Psoas muscle (tissue), 8 donors: ENCODE data around the gene GDNF. TPM values are rescaled to one million over a fixed set of nuclear protein-coding genes. Genes with fewer than 3 reads are reported as not detected.
"Not testable (repeated sequence)": the region's sequence is repeated elsewhere in the genome, so short reads cannot be mapped to it uniquely, and the experiment has no call there.

ENCODE experiments used
- ATAC-seq, 4 donors: fragments of 200-7000 bp; cut with Tn5 transposase; one replicate each; pipeline ENCODE4 v1.9.1; 2020; ENCODE audit warnings: moderate library complexity in 3 of 4, mild to moderate bottlenecking in 2 of 4
- DNase-seq, 2 donors: peaks; one replicate each; pipeline ENCODE4 v3.0.0-alpha.2; 2020
- H3K27ac ChIP-seq: fragments of 200-600 bp; one replicate; pipeline ENCODE4 v1.8.0; 2022
- H3K27me3 ChIP-seq, 3 donors: fragments of 200-600 bp in 1 of 3; one replicate each; pipeline versions ENCODE4 v1.6.1 to v1.8.0; 2013 to 2022; ENCODE audit warnings: low read length in 2 of 3, mild to moderate bottlenecking in 2 of 3, moderate library complexity in 1 of 3; ENCODE audit not compliant: insufficient read depth in 3 of 3
- H3K36me3 ChIP-seq, 2 donors: fragments of 200-600 bp in 1 of 2; one replicate each; pipeline versions ENCODE4 v1.6.1 to v1.8.0; 2013 to 2022; ENCODE audit warnings: low read depth in 1 of 2, mild to moderate bottlenecking in 1 of 2, moderate library complexity in 1 of 2; ENCODE audit not compliant: insufficient read depth in 1 of 2
- H3K4me1 ChIP-seq: fragments of 200-600 bp; one replicate; pipeline ENCODE4 v1.8.0; 2022
- H3K4me3 ChIP-seq: fragments of 200-600 bp; one replicate; pipeline ENCODE4 v1.8.0; 2022; ENCODE audit warnings: mild to moderate bottlenecking
- H3K9me3 ChIP-seq: fragments of 200-600 bp; one replicate; pipeline ENCODE4 v1.8.0; 2022
- WGBS, 3 donors: extraction: QIAGEN DNeasy Blood & Tissue Kit; methylation state at CpG; one replicate each; pipeline versions ENCODE4 v1.1.6 to v1.1.7; 2013; 5-methylcytosine and 5-hydroxymethylcytosine counted together
- intact Hi-C, 2 donors: fragments of 100-400 bp; cut with DNase I; formaldehyde crosslinking; loops; one replicate each; pipeline versions ENCODE4 v1.11.0 to v1.14.2; 2022
- polyA plus RNA-seq, 3 donors: library from polyadenylated mRNA; stranded (reverse); fragments of 200-250 nt; gene quantifications; one replicate each; pipeline ENCODE4 v1.2.3, GENCODE V29; 2013
- total RNA-seq, 4 donors: library from RNA; stranded (reverse); fragmentation: NEBNext Ultra II Directional in 2 of 4; extraction: Animal tissue kit (Norgen Biotek cat#: 25700) in 2 of 4; gene quantifications; one replicate each; pipeline versions ENCODE4 v1.2.1 to v1.2.4, GENCODE V29; 2021 to 2023
- TF ChIP-seq, protein P1 (sequence below): fragments of 200-600 bp; IDR thresholded peaks from one replicate; pipeline ENCODE4 v1.8.0; 2022; ENCODE audit warnings: antibody characterized with exemption
- donor health status: healthy with polysubstance abuse.
- donor health status: DM: no; HTN: no; CAD: no; lungs with moderate emphysema.
- donor health status: Bipolar disorder and iron deficiency.
- donor health status: healthy.
- donor health status: DM: yes; HTN: yes; CAD: no.
- donor health status: DM: no; HTN: no; CAD: no.
- donor health status: DM: no; HTN: no; CAD: no.
- donor health status: DM: yes; HTN: yes; CAD: no.

The GDNF gene
- total and polyA plus RNA-seq, 7 donors: 0.43 to 155 (median 14.5) TPM

DNA sequence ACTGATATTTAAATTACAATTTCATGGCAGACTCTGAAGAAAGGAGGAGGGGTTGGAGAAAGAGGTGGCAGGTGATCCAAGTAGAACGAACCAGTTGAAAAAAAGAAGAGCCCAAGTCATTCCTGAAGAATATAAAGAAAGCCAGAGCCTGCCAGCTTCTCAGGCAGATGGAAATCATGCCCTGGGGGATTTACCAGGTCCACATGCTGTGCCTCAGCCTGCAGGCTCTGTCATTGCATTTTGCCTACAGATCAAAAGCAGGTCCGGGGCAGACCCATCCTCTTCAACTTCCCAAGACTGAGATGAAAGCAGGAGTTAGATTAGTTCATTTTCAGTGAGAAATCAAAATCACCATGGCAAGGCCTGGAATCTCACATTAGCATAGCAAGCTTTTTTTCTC is 48.5 kb downstream of the GDNF start:
- 68 to 84% (median 73%) methylated on average over 2 of the region's 2 CpGs for WGBS, 3 donors
- DNase-seq: no peak
- Histone ChIP-seq H3K9me3 (peaks cover 7% of the 10 kb centered on the region), H3K4me1 (peaks cover 10% of the 10 kb centered on the region), H3K27ac (no peak overlapping the region), H3K36me3 (no peaks in the 10 kb centered on the region), H3K27me3 (no peaks in the 10 kb centered on the region), H3K4me3 (no peak overlapping the region)
- intact Hi-C loops: no loop called here
- TF ChIP-seq, protein P1, sequence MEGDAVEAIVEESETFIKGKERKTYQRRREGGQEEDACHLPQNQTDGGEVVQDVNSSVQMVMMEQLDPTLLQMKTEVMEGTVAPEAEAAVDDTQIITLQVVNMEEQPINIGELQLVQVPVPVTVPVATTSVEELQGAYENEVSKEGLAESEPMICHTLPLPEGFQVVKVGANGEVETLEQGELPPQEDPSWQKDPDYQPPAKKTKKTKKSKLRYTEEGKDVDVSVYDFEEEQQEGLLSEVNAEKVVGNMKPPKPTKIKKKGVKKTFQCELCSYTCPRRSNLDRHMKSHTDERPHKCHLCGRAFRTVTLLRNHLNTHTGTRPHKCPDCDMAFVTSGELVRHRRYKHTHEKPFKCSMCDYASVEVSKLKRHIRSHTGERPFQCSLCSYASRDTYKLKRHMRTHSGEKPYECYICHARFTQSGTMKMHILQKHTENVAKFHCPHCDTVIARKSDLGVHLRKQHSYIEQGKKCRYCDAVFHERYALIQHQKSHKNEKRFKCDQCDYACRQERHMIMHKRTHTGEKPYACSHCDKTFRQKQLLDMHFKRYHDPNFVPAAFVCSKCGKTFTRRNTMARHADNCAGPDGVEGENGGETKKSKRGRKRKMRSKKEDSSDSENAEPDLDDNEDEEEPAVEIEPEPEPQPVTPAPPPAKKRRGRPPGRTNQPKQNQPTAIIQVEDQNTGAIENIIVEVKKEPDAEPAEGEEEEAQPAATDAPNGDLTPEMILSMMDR: no peak
- no peak for ATAC-seq

GRCh38 chr5:37789991-37790390 is 49.9 kb downstream of the GDNF start:
- Histone ChIP-seq H3K9me3 (no peaks in the 10 kb centered on the region), H3K4me3 (no peak overlapping the region), H3K27me3 (no peaks in the 10 kb centered on the region), H3K4me1 (peaks cover 10% of the 10 kb centered on the region), H3K27ac (no peak overlapping the region), H3K36me3 (no peaks in the 10 kb centered on the region)
- TF ChIP-seq, protein P1: no peak
- intact Hi-C loops: no loop called here
- peak in 1 of 4 donors; percentile 14 for ATAC-seq
- 36 to 67% (median 43%) methylated on average over 2 of the region's 2 CpGs for WGBS, 3 donors
- DNase-seq: no peak

GRCh38 chr5:37787742-37788141 is 52.1 kb downstream of the GDNF start:
- Histone ChIP-seq H3K4me1 (peaks cover 10% of the 10 kb centered on the region), H3K27me3 (no peaks in the 10 kb centered on the region), H3K4me3 (no peak overlapping the region), H3K27ac (no peak overlapping the region), H3K9me3 (no peaks in the 10 kb centered on the region), H3K36me3 (no peaks in the 10 kb centered on the region)
- TF ChIP-seq, protein P1: no peak
- intact Hi-C loops: no loop called here
- DNase-seq: no peak
- WGBS, 3 donors: 55 to 70% (median 65%) methylated on average over 6 of the region's 6 CpGs
- peak in 1 of 4 donors; percentile 74 for ATAC-seq

- Histone ChIP-seq H3K27ac (no peak overlapping the region), H3K36me3 (no peaks in the 10 kb centered on the region), H3K4me1 (peaks cover 10% of the 10 kb centered on the region), H3K4me3 (no peak overlapping the region), H3K27me3 (no peaks in the 10 kb centered on the region), H3K9me3 (no peaks in the 10 kb centered on the region)
- 81 to 88% (median 86%) methylated on average over 5 of the region's 5 CpGs for WGBS, 3 donors
- ATAC-seq (no peak), DNase-seq (no peak)
- intact Hi-C loops: no loop called here
- TF ChIP-seq, protein P1: no peak
Measured at GRCh38 chr5:37786862-37787519, 52.9 kb downstream of the GDNF start.

GRCh38 chr5:37786416-37786815 is 53.4 kb downstream of the GDNF start:
- H3K27me3 ChIP-seq: no peaks in the 10 kb centered on the region
- 67 to 94% (median 93%) methylated on average over 2 of the region's 2 CpGs for WGBS, 3 donors
- no peaks in the 10 kb centered on the region for H3K9me3 ChIP-seq
- intact Hi-C loops: no loop called here
- no peak overlapping the region for H3K4me3 ChIP-seq
- peaks cover 10% of the 10 kb centered on the region for H3K4me1 ChIP-seq
- no peak for ATAC-seq
- H3K27ac ChIP-seq: no peak overlapping the region
- TF ChIP-seq, protein P1: no peak
- DNase-seq: no peak
- no peaks in the 10 kb centered on the region for H3K36me3 ChIP-seq

GRCh38 chr5:37781409-37781808 is 58.4 kb downstream of the GDNF start:
- H3K9me3 ChIP-seq, H3K36me3 ChIP-seq, ATAC-seq, intact Hi-C loops, H3K4me1 ChIP-seq, DNase-seq, H3K4me3 ChIP-seq, H3K27ac ChIP-seq, H3K27me3 ChIP-seq: not testable (repeated sequence)
- WGBS, 3 donors: 86 to 93% (median 93%) methylated on average over 8 of the region's 8 CpGs
